ENCODE data around the gene UTS2R. TPM values are rescaled to one million over a fixed set of nuclear protein-coding genes. Genes with fewer than 3 reads are reported as not detected.
"Not testable (repeated sequence)": the region's sequence is repeated elsewhere in the genome, so short reads cannot be mapped to it uniquely, and the experiment has no call there.

UTS2R gene
- total RNA-seq, 2 donors from 2014 or later, result not detected

DNA sequence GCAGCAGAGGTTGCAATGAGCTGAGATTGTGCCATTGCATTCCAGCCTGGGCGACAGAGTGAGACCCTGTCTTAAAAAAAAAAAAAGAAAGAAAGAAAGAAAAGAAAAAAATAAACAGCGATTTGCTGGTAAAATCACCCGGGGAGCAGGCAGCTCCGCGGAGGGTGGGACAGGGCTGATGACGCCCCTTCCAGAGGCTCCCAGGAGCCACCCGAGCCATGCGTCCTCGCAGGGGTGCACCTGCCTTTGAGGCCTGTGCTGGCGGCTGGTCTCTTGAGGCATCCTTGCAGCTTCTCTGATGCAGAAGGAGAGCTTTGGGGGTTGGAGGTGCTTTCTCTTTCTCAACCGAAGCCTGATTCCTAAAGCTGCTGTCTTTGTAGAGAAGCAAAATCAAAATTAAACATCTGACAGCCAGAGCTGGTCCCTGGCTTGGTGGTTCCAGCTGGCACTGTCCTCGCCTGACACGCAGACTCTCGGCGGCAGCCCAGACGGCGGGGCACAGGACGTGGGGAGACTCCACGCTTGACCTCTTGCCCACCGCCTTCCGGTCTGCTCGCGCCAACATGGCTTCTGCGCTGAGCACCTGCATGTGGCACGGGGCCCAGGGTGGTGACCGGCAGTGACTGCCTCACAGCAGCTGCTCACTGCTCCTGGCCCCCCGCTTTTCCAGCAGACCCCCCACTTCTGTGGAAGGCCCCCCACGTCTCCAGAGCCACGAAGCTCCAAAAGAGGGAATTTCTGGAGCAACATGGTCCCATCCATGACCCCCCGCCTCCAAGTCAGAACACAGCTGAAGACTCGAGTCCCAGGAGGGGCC, 6.6 kb downstream of the UTS2R start:
- intact Hi-C loops (cut with DNase I), result no loop called here
- H3K27me3 ChIP-seq, result peaks cover 0 to 8% of the 10 kb centered on the region in 2 donors
- no peak overlapping the region for H3K27ac ChIP-seq
- no peak for DNase-seq
- no peak for ATAC-seq
- 74 to 76% methylated on average over 30 to 31 of the region's 31 CpGs for WGBS, 2 donors
- no peaks in the 10 kb centered on the region for H3K9me3 ChIP-seq
- no peaks in the 10 kb centered on the region for H3K4me1 ChIP-seq
- no peaks in the 10 kb centered on the region for H3K36me3 ChIP-seq (replicated peaks in 1 of 2; ENCODE audit: insufficient read depth in 1 of 2, low read depth in 2 of 2)
- no peak overlapping the region for H3K4me3 ChIP-seq
- TF ChIP-seq, protein P1, sequence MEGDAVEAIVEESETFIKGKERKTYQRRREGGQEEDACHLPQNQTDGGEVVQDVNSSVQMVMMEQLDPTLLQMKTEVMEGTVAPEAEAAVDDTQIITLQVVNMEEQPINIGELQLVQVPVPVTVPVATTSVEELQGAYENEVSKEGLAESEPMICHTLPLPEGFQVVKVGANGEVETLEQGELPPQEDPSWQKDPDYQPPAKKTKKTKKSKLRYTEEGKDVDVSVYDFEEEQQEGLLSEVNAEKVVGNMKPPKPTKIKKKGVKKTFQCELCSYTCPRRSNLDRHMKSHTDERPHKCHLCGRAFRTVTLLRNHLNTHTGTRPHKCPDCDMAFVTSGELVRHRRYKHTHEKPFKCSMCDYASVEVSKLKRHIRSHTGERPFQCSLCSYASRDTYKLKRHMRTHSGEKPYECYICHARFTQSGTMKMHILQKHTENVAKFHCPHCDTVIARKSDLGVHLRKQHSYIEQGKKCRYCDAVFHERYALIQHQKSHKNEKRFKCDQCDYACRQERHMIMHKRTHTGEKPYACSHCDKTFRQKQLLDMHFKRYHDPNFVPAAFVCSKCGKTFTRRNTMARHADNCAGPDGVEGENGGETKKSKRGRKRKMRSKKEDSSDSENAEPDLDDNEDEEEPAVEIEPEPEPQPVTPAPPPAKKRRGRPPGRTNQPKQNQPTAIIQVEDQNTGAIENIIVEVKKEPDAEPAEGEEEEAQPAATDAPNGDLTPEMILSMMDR (IDR thresholded peaks at IDR 0.05), result no peak
- no peak for TF ChIP-seq POLR2A (IDR thresholded peaks at IDR 0.05)

DNA sequence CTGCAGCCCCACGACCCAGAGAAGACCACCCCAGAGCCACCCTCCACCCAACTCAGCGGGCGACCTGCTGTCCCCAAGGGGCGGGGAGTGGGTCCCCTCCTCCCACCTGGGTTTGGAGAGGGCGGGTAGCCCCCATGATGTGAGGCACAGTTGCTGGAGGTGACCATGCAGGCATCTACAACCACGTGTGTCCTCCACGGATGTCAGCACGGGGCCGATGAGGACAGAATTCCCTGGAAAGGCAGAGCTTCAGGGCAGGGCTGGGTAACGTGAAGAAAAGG, 7.1 kb downstream of the UTS2R start:
- intact Hi-C loops (cut with DNase I), result no loop called here
- Histone ChIP-seq H3K27me3 (peaks cover 0 to 8% of the 10 kb centered on the region in 2 donors), H3K9me3 (no peaks in the 10 kb centered on the region), H3K36me3 (replicated peaks in 1 of 2; ENCODE audit: insufficient read depth in 1 of 2, low read depth in 2 of 2) (no peaks in the 10 kb centered on the region), H3K4me1 (peaks cover 4% of the 10 kb centered on the region), H3K27ac (no peak overlapping the region), H3K4me3 (no peak overlapping the region)
- TF ChIP-seq, protein P1 (IDR thresholded peaks at IDR 0.05), result no peak
- TF ChIP-seq POLR2A (IDR thresholded peaks at IDR 0.05), result no peak
- WGBS, 2 donors, result 49 to 61% methylated on average over 8 to 10 of the region's 10 CpGs
- DNase-seq, result no peak
- no peak for ATAC-seq

DNA sequence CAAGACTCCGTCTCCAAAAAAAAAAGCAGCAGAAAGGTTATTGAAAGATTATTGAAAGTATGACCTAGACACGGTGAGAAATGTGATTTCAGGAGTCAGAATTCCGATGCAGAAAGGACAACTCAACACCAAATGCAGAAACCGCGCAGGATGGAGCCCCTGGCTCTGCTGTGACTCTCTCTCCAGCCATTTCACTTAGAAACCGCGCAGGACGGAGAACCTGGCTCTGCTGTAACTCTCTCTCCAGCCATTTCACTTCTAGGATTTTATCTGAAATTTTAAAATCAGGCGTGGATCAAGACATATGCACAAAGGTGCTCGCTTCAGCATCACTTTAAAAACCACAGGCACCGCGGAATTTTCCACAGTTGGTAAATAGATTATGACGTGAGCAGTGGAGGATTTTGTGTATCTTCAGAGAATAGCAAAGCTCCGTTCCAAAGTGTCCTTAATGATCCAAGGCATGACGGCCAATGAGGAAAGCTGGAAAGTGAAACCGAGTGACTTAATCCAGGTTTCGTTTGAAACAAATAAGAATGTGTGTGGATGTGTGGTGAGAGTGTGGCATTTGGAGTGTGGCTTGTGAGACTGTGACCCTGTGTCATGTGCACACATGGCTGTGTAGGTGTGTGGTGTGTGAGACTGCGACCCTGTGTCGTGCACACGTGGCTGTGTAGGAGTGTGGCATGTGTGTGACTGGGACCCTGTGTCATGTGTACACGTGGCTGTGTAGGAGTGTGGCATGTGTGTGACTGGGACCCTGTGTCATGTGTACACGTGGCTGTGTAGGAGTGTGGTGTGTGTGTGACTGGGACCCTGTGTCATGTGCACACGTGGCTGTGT, 9.5 kb downstream of the UTS2R start:
- intact Hi-C loops (cut with DNase I), result no loop called here
- no peak overlapping the region for H3K27ac ChIP-seq
- H3K4me1 ChIP-seq, result peaks cover 25% of the 10 kb centered on the region
- no peaks in the 10 kb centered on the region for H3K27me3 ChIP-seq
- DNase-seq (no peak), ATAC-seq (no peak)
- WGBS, 2 donors, result 50 to 53% methylated on average over 23 of the region's 23 CpGs
- no peaks in the 10 kb centered on the region for H3K9me3 ChIP-seq
- TF ChIP-seq POLR2A (IDR thresholded peaks at IDR 0.05), result no peak
- TF ChIP-seq, protein P1 (IDR thresholded peaks at IDR 0.05), result no peak
- H3K36me3 ChIP-seq (replicated peaks in 1 of 2; ENCODE audit: insufficient read depth in 1 of 2, low read depth in 2 of 2), result no peaks in the 10 kb centered on the region
- H3K4me3 ChIP-seq, result no peak overlapping the region

DNA sequence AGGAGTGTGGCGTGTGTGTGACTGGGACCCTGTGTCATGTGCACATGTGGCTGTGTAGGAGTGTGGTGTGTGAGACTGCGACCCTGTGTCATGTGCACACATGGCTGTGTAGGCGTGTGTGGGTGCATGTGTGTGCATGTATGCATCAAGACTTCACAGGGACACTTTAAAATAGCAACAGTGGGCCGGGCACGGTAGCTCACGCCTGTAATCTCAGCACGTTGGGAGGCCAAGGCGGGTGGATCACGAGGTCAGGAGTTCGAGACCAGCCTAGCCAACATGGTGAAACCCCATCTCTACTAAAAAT, 10.1 kb downstream of the UTS2R start:
- H3K27ac ChIP-seq; H3K9me3 ChIP-seq; intact Hi-C loops (cut with DNase I); ATAC-seq; H3K27me3 ChIP-seq; H3K36me3 ChIP-seq (replicated peaks in 1 of 2; ENCODE audit: insufficient read depth in 1 of 2, low read depth in 2 of 2); DNase-seq; H3K4me3 ChIP-seq: not testable (repeated sequence)
- WGBS, 2 donors, result 66 to 71% methylated on average over 9 to 10 of the region's 10 CpGs
- H3K4me1 ChIP-seq, result peaks cover 25% of the 10 kb centered on the region

DNA sequence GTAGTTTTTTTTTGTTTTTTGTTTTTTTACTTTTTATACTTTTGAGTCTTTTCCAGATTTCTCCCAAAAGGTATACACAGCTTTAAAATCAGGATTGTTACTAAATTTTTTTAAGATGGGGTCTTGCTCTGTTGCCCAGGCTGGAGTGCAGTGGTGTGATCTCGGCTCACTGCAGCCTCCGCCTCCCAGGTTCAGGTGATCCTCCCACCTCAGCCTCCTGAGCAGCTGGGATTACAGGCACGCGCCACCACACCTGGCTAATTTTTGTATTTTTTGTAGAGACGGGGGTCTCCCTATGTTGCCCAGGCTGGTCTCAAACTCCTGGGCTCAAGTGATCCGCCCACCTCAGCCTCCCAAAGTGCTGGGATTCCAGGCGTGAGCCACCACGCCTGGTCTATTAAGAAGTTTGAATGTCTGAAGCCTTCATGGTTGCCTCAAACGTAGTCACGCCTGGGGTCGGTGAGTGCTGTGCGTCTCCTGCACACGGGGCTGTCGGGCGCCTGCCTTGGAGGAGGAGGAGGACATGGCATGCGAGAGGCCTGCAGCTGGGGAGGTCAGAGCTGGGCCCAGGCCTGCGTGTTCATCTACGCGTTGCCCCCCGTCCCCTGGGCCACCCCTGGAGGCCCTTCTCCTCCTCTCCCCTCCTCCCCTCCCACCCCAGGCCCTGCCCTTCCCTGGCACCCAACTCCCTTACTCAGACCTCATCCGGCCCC, 10.8 kb downstream of the UTS2R start:
- WGBS, 2 donors, result 80 to 88% methylated on average over 16 to 20 of the region's 21 CpGs
- intact Hi-C loops (cut with DNase I); ATAC-seq; H3K27me3 ChIP-seq; H3K27ac ChIP-seq; H3K36me3 ChIP-seq (replicated peaks in 1 of 2; ENCODE audit: insufficient read depth in 1 of 2, low read depth in 2 of 2); H3K4me3 ChIP-seq; DNase-seq; H3K9me3 ChIP-seq: not testable (repeated sequence)
- peaks cover 25% of the 10 kb centered on the region for H3K4me1 ChIP-seq

Data from body of pancreas (tissue), 4 donors.